HT-29 (cell line): ENCODE measurements around the gene CCDC28A. TPM values are rescaled to one million over a fixed set of nuclear protein-coding genes. Genes with fewer than 3 reads are reported as not detected.
"Not testable (repeated sequence)": the region's sequence is repeated elsewhere in the genome, so short reads cannot be mapped to it uniquely, and the experiment has no call there.

Experiments used
- DNase-seq: peaks from one replicate; pipeline ENCODE4 v3.0.0-alpha.2; 2015; ENCODE audit warnings: low spot score
- total RNA-seq: library from RNA; depleted of rRNA; stranded (reverse); fragments of >200 nt; shearing (Covaris generic); gene quantifications from 2 replicates; pipeline ENCODE4 v1.2.3, GENCODE V29; 2014; rRNA removed

CCDC28A gene
- total RNA-seq, result 8.4 and 11.6 TPM in 2 replicates

DNA sequence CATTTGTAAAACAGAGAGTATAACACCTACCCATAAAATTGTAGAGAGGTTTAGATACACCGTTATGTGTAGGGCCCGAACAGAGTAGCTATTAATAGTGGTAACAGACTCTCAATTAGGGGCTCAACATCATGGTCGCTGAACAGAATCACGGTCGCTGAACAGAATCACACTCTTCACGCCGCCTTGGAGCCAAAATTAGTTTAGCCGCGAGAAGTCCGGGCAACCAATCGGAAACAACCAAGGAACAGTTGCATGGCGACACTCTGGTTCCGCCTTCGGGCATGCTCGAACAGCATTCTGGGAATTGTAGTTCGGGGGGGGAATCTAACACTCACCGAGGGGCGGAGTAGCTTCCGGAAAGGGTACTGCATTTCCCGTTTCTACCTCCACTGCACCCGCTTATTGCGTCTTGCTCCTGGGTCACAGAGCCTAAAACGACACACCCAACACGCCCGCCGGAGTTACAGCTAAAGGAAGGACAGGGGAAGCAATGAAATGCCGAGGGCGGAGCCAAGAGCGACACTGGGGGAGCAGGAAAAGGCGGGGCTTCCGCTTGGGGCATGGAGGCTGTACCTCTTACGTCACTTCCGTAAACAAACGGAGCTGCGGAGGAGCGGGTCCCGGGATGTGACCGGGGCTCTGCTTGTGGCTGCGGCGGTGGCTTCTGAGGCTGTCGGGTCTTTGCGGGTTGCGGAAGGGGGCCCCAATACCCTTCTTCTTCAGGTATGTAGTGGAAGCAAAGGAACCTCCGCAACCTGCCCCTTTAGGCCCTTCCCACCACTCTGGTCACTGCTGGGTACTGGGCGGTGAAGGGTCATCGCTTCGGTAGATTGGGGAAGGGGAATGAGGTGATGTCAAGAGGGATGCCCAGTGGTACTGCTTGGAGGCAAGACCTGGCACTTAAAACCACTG, at the start of gene CCDC28A:
CCDC28A (plus strand) TSS at position 593 of the 915 bp plus-strand sequence. CDS start 2,352 bp downstream, outside the sequence.
- peak; percentile 96 for DNase-seq

DNA sequence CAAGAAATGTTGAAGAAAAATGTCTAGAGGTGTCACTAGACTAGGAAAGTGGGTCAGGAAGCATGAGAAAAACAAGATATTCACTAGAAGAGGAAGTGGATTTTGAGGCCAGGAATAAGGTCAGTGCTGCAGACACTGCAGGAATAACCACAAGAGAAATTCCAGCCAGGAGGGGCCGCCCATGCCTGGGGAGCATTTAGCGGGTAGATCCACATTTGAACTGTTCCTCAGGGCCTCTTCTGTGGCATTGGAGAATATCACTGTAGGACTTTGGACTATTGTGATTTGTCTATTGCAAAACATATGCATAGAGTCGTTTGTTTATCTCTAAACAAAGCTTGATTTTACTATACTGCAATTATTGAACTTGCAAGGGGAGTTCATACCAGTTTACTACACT, 49.6 kb upstream of the CCDC28A start:
- DNase-seq, result peak; percentile 39

DNA sequence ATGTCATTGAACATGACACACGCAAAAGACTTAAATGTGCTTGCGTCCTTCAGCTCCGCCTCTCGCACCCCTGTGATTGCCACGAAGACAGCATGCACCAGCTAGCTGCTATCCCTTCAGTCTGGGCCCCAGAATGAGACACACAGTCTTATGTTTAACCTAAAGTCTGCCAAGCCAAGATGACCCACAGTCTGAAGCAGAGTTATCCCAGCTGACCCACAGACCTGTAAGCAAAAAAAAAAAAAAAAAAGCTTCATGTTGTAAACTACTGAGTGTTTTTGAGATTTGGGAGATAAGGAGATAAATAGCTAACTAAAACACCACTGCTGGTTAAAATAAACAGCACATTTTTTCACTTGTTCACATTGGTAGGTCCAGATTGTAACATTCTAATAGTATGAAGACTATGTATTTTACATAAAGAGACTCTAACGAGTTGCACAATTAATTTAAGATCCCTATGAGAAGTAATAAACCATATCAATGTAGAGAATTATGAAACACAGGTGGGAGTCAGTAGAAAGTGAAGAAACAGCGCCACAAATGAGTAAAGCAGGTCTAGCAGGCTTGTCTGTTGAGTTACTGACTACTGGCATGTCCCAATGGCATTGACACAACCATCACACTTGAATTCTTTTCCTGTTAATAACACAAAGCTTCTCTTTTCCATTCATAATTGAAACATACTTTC, 47.4 kb upstream of the CCDC28A start:
- DNase-seq, result no peak

DNA sequence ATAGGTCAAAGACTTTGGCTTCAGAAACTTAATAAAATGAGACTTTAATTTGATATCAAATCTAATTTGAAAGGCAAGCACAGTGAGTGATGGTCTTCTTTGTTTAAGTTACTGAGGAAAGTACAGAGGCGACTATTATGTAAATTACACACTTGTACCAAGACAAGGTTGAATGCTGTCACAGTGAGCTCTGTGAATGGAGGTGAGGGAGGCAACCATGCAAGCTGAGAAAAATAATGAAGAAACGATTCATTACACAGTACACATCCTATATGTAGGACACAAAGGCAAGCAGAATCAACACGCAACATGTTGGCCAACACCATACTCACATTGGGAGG, 46.8 kb upstream of the CCDC28A start:
- no peak for DNase-seq

DNA sequence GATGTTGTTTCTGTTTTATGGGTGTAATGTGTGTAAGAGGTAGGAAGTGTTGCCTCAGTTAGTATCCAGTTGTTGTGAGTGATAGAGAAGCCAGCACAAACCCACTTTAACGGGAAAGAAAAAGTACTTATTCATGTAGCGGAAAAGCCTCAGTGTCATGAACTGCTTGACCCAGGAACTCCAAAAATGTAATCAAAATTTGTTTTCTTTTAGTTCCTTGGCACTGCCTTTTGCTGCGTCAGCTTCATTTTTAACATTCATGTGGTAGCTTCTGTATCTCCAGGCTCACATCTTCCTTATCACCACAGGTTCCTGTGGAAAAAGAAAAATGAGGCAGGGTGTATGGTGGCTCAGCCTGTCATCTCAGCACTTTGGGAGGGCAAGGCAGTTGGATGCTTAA, 46.4 kb upstream of the CCDC28A start:
- no peak for DNase-seq

DNA sequence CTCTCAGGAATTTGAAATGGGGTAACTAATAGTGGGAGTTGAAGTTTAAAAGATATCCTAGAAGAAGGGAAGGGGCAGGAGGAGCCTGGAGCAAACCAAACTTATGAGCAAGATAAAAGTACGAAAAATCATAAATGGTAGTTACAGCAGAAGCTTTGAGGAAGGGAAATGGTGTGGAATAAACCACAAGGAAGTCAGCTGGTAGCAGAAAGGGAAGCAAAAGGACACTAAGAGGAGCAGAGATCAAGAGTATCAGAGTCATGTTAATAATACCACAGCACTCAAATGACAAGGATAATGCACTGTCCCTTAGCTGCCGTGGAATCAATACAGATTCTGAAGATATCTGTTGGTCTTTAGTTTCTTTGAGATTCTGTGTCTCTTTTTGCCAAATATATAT, 44.9 kb upstream of the CCDC28A start:
- no peak for DNase-seq

DNA sequence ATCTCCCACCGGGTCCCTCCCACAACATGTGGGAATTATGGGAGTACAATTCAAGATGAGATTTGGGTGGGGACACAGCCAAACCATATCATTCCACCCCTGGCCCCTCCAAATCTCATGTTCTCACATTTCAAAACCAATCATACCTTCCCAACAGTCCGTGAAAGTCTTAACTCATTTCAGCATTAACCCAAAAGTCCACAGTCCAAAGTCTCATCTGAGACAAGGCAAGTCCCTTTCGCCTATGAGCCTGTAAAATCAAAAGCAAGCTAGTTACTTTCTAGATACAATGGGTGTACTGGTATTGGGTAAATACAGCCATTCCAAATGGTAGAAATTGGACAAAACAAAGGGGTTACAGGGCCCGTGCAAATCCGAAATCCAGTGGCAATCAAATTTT, 43.5 kb upstream of the CCDC28A start:
- not testable (repeated sequence) for DNase-seq

DNA sequence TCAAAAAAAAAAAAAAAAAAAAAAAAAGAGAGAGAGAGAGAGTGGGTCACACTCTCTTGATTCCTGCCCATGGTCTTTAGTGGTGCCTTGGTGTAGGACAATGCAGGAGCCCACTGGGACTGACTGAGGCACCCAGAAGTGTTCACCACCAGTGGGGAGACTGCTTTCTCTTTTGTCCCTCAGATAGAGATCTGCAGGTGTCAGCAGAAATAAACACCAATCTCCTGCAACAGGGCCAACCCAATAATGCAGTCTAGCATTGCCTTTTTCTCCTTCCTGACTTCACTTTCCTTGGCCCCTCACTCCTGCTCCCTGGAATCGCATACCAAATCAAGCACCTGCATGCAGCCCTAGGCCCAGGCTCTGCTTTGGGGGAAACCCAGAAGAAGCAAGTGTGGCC, 39.0 kb upstream of the CCDC28A start:
- DNase-seq, result no peak

DNA sequence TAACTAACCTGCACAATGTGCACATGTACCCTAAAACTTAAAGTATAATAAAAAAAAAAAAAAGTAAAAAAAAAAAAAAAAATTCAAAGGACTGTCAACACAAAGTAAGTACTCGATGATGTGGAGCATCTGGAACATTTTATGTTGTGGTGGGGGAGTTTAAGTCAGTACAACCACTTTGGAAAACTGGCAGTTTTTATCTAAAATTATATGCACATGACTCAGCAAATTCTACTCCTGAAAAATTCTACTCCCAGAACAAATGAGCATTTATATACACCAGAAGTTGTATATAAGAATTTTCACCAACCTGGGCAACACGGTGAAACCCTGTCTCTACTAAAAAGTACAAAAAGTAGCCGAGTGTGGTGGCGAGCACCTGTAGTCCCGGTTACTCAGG, 36.9 kb upstream of the CCDC28A start:
- no peak for DNase-seq

DNA sequence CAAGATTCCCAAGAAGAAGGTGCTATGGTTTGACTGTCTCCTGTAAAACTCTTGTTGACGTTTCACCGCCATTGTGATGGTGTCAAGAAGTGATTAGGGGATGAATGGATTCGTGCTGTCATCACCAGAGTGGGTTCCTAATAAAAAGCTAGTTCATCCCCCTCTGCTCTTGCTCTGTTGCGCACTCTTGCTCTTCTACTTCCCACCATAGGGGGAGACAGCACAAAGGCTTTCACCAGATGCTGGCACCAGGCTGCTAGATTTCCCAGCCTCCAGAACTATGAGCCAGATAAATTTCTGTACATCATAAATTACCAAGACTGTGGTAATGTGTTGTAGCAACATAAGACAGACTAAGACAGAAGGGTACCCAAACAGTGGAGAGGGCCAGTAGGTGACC, 21.6 kb upstream of the CCDC28A start:
- DNase-seq, result no peak

DNA sequence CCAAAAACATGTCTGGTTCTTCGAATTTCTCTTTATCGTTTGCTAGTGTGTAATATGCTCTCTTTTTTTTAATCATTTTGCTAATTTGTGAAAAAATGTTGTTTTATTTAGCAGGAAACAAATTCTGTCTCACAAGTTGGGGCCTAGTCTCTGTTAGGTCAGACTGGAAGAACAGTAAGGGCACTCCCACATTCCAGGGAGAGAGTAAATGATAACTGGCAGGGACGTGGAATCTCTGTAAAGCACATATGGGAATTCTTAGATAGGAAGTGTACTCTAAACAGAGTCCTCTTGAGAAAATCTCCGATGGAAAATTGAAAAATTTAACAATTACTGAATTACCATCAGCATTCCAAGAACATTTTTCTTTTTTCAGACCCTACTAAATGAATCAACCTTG, 16.4 kb upstream of the CCDC28A start:
- DNase-seq, result no peak

DNA sequence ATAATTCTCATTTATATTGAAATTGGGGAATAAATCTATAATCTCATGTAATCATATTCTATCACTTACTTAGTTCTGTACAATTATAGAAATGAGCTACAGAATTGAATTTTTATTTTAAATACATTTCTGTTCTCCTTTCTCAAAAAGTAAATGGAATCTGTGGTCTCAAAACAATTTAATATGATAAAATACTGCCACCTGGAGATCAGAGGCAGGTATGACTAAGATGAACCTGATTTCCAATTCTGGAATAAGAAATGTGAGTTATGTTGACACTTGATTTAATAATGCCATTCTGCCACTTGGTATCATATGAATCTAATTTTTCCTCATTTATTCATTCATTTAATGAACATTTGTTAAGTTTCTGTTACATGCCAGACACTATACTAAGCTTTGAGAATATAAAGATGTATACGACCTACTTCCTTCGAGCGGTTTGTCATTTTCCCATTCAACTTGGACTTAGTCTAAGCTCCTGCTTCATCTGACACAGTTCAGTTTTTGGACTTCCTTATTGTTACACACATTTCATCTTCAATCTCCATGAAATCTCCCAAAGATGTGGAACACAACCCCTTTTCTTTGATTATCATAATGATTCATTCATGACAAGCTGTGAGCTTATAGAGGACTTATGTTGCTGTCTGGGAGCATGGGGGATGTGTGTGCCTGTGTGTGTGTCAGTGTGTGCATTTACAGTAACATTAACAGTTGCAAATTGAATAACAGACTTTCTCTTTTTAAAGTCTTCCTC, 7.5 kb upstream of the CCDC28A start:
- DNase-seq, result peak; percentile 70

DNA sequence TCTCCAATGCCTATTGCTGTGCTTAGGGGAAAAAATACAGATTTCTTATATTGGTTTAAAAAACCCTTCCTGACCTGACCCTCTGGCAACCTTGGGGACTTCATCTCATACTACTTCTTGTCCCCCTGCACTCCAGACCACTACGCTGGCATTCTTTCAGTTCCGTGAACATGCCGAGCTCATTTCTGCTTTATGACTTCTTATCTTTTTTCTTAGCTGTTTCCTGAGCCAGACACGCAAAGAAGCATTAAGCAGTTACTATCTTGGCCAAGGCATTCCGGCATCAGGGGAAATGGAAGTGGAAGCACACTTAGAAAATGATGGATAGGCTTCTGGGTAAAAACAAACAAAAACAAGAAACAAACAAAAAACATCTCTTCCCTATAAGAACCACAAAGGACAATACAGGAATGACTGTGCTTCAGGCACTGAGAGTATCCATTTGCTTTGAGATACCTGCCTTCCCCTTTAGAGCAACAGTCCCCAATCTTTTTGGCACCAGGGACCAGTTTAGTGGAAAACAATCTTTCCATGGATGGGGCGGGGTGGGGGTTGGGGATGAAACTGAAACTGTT, 4.4 kb upstream of the CCDC28A start:
- no peak for DNase-seq

DNA sequence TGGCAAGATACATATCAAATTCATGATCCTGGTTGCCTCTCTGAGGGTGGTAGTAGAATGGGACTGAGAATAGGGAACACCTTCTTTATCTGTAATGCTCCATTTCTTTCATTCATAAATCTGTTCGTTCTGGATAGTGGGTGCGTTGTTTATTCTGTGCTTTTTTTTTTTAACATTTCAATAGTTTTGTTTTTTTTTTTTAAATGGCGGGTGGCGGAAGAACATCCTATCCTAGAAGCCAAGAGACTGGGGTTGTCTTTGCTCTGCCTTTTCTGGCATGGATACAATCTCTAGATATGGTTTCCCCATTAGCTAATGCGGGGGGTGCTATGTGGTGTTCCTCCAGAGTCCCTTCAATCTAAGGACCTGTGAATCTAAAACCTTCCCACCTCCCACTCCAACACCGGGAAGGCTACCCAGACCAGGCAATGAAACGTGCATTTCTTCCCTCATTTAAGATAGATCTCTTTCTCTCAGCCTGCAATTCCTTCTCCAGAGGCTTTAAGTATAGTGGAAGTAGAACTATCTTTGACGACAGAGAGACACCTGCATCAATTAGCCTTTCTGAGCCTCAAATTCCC, 883 bp upstream of the CCDC28A start:
- DNase-seq, result no peak

DNA sequence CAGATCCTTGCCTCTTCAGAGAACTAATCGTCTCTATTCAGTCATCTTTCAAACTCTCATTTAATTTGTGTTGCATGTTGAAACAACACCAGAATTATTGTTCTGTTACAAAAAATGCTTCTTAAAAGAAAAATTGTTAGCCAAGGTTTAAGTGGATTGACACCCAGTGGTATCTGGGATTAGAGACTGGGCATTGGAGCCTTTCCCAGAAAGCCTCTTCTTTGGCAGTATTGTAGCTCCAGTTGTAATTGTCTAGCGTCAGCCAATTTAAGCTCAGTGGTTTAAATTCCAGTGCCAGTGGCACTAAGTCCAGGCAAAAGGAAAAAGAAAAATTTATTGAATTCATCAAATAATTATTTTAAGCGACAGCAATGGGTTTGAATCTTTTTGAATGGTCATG, 801 bp downstream of the CCDC28A start:
- DNase-seq, result no peak

DNA sequence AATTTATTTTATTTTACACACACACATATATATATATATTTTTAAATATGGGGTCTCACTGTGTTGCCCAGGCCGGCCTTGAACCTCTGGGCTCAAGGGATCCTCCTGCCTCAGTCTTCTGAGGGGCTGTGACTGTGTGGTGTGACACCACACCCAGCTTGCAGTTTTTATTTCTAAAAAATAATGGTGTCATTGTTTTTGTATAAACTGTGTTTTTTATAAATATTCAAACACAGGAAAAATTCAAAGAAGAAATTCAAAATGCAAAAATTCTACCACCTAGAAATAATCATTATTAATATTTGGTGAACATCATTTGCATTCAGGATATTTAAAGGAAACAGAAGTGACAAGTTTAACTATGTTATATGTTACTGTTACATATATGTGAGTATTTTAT, 3.1 kb downstream of the CCDC28A start:
- no peak for DNase-seq

DNA sequence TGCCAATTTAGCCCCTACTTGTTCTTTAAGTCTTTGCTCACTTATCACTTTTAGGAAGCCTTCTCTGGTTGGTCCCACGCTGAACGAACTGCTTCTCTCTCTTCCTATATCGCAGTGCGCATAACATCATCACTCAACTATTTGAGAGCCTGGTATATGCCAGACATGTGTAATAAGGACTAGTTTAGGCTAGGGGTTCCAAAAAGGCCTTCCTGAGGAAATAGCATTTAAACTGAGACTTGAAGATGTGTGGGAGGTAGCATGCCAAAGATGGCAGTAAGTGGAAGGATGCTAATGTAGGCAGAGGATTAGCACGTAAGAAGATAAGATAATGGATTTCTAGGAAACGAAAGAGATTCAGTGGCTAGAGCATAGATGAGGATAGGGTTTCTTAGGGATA, 4.8 kb downstream of the CCDC28A start:
- no peak for DNase-seq

DNA sequence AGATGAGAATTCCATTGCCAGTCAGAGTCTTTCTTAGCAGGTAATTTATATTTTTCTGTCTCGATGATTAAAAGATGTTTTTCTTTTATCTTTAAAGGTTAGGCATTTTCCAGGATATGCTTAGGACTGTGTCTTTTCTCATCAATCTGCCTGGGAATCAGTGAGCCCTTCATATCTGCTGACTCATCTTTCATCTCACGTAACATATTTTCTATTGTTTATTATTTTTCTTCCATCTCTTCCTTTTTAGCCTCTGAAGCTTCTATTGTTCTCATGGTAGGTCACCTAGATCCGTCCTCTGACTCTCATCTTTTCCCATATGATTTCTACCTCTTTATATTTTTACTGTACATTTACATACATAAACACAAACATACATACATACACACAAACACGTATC, 8.7 kb downstream of the CCDC28A start:
- DNase-seq, result no peak

DNA sequence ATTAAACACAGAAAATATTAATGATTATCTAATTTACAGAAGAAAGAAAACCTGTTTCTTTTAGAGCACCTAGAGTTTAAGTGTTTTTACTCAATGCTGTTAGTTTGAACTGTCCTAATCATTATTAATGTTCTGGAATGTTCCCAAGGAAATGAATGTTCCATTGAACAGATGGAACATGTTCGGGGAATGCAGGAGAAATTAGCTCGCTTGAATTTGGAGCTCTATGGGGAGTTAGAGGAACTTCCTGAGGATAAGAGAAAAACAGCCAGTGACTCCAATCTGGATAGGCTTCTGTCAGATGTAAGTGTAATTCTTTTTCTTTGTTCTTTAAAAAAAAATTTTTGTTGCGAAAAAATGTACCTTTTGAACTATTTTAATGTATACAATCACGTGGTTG, 11.5 kb downstream of the CCDC28A start:
- no peak for DNase-seq

DNA sequence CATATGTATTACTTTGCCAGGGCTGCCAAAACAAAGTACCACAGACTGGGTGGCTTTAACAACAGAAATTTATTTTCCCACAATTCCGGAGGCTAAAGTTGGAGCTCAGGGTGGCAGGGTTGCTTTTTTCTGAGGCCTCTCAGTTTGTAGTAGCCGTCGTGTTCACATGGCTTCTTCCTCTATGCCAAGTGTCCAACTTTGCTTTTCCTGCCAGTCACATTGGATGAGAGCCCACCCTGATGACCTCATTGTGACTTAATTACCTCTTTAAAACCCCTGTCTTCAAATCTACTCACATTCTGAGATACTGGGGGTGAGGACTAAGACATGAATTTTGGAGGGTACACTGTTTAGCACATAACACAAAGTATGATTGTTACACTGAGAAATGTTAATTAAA, 12.4 kb downstream of the CCDC28A start:
- DNase-seq, result no peak

DNA sequence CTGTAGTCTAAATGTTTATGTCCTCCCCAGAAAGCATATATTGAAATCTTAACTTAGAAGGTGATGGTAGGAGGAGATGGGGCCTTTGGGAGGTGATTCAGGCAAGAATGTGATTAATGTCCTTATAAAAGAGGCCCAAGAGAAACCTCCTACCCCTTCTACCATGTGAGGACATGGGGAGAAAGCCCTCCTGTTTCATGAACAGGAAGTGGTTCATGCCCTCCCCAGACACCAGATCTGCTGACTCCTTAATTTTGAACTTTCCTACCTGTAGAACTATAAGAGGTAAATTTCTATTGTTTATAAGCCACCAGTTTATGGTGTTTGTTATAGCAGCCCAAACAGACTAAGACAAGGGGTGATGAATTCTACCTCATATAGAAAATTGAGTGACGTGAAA, 13.6 kb downstream of the CCDC28A start:
- DNase-seq, result no peak
